Esophagus mucosa (tissue), 1 donor: ENCODE data around the gene TGOLN2. TPM values are rescaled to one million over a fixed set of nuclear protein-coding genes. Genes with fewer than 3 reads are reported as not detected.
A peak's percentile ranks its signal among the peaks of the same experiment; 100 is the strongest.
"Not testable (repeated sequence)": the region's sequence is repeated elsewhere in the genome, so short reads cannot be mapped to it uniquely, and the experiment has no call there.

Source experiments
- ATAC-seq: fragments of 200-7000 bp; cut with Tn5 transposase; one replicate; pipeline ENCODE4 v1.9.1; 2020
- total RNA-seq: library from RNA; stranded (reverse); gene quantifications from one replicate; pipeline ENCODE4 v1.2.4, GENCODE V29; 2023
- donor health status: DM: yes; HTN: yes; CAD: no.

The TGOLN2 gene
- 31.0 TPM for total RNA-seq

GRCh38 chr2:85327822-85328617 lies at the start of gene TGOLN2:
Gene TGOLN2, minus strand, starts transcription at chr2:85327989. Its CDS starts 27 bp downstream, at chr2:85327962.
- ATAC-seq = peak; percentile 99

GRCh38 chr2:85377083-85377482 lies 49.3 kb upstream of the TGOLN2 start:
- ATAC-seq = peak; percentile 71

GRCh38 chr2:85376291-85377065 lies 48.7 kb upstream of the TGOLN2 start:
- no peak for ATAC-seq

GRCh38 chr2:85371045-85371444 lies 43.3 kb upstream of the TGOLN2 start:
- ATAC-seq = no peak

- ATAC-seq = peak; percentile 13
Measured at GRCh38 chr2:85369500-85369899, 41.7 kb upstream of the TGOLN2 start.

- ATAC-seq = no peak
Measured at GRCh38 chr2:85368921-85369320, 41.1 kb upstream of the TGOLN2 start.

- ATAC-seq = no peak
Measured at GRCh38 chr2:85367180-85367579, 39.4 kb upstream of the TGOLN2 start.

- not testable (repeated sequence) for ATAC-seq
Measured at GRCh38 chr2:85362653-85363387, 35.0 kb upstream of the TGOLN2 start.

- no peak for ATAC-seq
Measured at GRCh38 chr2:85357736-85358135, 29.9 kb upstream of the TGOLN2 start.

GRCh38 chr2:85356186-85356585 lies 28.4 kb upstream of the TGOLN2 start:
- ATAC-seq = no peak

GRCh38 chr2:85355521-85355920 lies 27.7 kb upstream of the TGOLN2 start:
- no peak for ATAC-seq

- ATAC-seq = no peak
Measured at GRCh38 chr2:85355073-85355410, 27.3 kb upstream of the TGOLN2 start.

- peak; percentile 98 for ATAC-seq
Measured at GRCh38 chr2:85354286-85355072, 26.7 kb upstream of the TGOLN2 start, which contains the start of the genes ELMOD3 and RETSAT. Gene ELMOD3, plus strand, starts transcription at chr2:85354769. Its CDS starts 2,430 bp downstream, at chr2:85357199. Gene RETSAT, minus strand, starts transcription at chr2:85354528. Its CDS starts 21 bp downstream, at chr2:85354507.

- ATAC-seq = peak; percentile 85
Measured at GRCh38 chr2:85353876-85354285, 26.1 kb upstream of the TGOLN2 start.

- no peak for ATAC-seq
Measured at GRCh38 chr2:85347599-85347998, 19.8 kb upstream of the TGOLN2 start.

GRCh38 chr2:85344356-85344954 lies 16.7 kb upstream of the TGOLN2 start:
- ATAC-seq = no peak

GRCh38 chr2:85343207-85343895 lies 15.6 kb upstream of the TGOLN2 start:
- ATAC-seq = peak; percentile 44

- ATAC-seq = no peak
Measured at GRCh38 chr2:85342156-85342555, 14.4 kb upstream of the TGOLN2 start.

GRCh38 chr2:85341269-85342029 lies 13.7 kb upstream of the TGOLN2 start:
- no peak for ATAC-seq
